Activated naive CD8-positive, alpha-beta T cell treated with anti-CD3 and anti-CD28 coated beads, Interleukin-2, amount 50 U/mL, for 24 hours (primary cell): ENCODE results near the gene TC2N.

Experiments used
- ATAC-seq: fragments of 150-1000 bp; cut with Tn5 transposase; one replicate; pipeline ENCODE4 v1.10.0; 2021
- DNase-seq: peaks from one replicate; pipeline ENCODE4 v3.0.0; 2021
- H3K27ac Mint-ChIP-seq: one replicate; pipeline ENCODE4 v1.8.0; 2021; ENCODE audit warnings: mild to moderate bottlenecking, mixed read lengths
- H3K27me3 Mint-ChIP-seq: one replicate; pipeline ENCODE4 v1.8.0; 2021; ENCODE audit warnings: mixed read lengths
- H3K36me3 Mint-ChIP-seq: one replicate; pipeline ENCODE4 v1.8.0; 2021; ENCODE audit warnings: low read depth, mixed read lengths
- H3K4me1 Mint-ChIP-seq: one replicate; pipeline ENCODE4 v1.8.0; 2021; ENCODE audit warnings: mixed read lengths
- H3K4me3 Mint-ChIP-seq: one replicate; pipeline ENCODE4 v1.8.0; 2021; ENCODE audit warnings: mild to moderate bottlenecking, moderate library complexity, mixed read lengths
- H3K9me3 Mint-ChIP-seq: one replicate; pipeline ENCODE4 v1.8.0; 2021; ENCODE audit warnings: mixed read lengths

TC2N gene

GRCh38 chr14:91729756-91730155 lies 137.6 kb downstream of the TC2N start:
- peaks cover 19% of the 10 kb centered on the region for H3K4me1 Mint-ChIP-seq
- H3K27me3 Mint-ChIP-seq: no peaks in the 10 kb centered on the region
- ATAC-seq (no peak), DNase-seq (no peak)
- no peak overlapping the region for H3K4me3 Mint-ChIP-seq
- H3K9me3 Mint-ChIP-seq: no peaks in the 10 kb centered on the region
- no peak overlapping the region for H3K27ac Mint-ChIP-seq
- no peaks in the 10 kb centered on the region for H3K36me3 Mint-ChIP-seq
